Umbilical cord (tissue), 2 donors: ENCODE measurements around the gene ARHGAP15. TPM values are rescaled to one million over a fixed set of nuclear protein-coding genes. Genes with fewer than 3 reads are reported as not detected.

ENCODE experiments used
- DNase-seq: peaks from one replicate; pipeline ENCODE4 v3.0.0-alpha.2; 2015; ENCODE audit warnings: low spot score
- total RNA-seq: library from RNA; depleted of rRNA; stranded (reverse); fragments of >200 nt; gene quantifications from one replicate; pipeline ENCODE4 v1.2.3, GENCODE V29; 2014; ENCODE audit warnings: low replicate concordance; ENCODE audit not compliant: insufficient read depth

The ARHGAP15 gene
- total RNA-seq, 1 donor from 2014 or later, result 54.2 TPM

DNA sequence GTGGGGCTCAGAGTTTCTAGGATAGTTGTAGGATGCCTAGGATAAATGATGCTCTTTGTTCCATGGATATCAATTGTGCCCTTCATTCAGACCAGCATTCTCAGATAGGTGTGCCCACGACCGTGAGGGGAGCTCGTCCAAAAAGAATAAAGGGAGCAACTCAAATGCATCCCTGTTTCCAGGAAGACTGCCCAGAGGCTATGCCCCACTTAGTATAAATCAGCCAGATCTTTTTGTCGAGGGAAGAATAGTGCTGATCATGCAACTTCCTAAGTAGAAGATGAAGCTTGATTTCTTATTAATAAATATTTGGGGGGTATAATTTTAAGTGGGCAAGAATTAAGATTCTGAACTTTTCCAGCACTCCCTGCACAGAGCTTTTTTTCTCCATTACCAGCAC, 450.2 kb downstream of the ARHGAP15 start:
- no peak for DNase-seq

DNA sequence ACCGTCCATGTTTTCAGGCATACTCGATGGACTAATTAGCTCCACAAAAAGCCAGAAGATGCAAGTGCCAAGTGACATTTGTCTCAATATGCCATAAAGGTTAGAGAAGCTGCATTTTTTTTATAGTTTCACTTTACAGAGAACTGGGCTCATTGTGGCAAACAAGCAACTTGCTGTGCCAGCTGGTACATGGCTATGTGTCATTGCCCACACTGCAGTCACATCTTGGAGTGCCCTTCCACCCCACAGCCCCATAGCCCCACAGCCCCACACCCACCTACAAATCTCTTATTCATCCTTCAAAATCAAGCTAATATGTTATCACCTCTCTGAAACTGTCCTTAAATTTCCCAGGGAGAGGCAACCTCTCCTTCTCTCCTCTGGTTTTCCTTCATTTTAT, 451.9 kb downstream of the ARHGAP15 start:
- DNase-seq, result no peak

DNA sequence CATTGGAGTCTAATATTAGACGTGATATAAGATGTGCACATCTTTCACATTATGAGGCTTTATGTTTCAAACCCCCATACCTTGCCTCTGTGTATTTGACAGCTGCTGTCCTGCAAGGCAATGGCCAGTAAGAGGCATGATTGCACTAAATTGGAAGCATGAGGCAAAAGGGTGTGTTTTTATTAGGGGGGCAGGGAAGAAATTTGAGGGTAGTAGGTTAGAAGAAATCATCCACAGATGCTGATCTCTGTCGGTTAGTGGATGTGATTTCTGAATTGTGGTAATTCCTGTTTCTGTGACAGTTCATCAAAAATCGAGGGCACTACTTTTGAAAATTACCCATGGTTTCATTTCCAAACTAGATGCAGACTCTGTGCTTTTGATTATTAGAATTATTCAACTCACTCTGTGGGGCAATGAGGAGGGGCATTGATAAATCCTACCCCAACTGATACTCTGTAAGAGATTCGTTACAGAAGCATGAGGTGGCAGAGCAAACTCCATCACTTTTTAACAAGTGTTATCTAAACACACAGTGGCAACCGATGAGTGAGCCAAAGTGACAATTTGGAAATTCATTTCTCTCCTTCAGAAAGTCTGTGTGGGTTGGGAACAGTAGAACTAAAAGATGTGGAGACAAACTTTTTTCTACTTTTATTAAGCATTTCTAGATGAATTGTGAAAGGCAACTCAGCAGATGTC, 453.0 kb downstream of the ARHGAP15 start:
- no peak for DNase-seq

DNA sequence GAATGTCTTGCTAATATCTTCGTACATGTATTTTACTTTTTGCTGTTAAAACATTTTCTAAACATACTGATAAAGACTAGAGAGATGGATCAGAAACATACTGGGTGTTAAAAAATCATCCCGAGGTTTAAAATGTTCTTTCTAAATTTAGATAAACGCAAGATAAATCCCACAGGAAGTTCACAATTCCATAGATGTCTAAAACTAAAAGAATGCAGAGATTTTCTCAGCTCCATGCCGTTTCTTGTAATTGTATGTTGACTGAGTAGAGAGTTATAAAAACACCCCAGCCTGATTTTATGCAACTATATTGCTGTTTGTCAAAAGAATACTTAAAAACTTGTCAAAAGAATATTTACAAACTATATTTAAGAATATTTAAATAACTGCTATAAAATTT, 455.7 kb downstream of the ARHGAP15 start:
- no peak for DNase-seq

DNA sequence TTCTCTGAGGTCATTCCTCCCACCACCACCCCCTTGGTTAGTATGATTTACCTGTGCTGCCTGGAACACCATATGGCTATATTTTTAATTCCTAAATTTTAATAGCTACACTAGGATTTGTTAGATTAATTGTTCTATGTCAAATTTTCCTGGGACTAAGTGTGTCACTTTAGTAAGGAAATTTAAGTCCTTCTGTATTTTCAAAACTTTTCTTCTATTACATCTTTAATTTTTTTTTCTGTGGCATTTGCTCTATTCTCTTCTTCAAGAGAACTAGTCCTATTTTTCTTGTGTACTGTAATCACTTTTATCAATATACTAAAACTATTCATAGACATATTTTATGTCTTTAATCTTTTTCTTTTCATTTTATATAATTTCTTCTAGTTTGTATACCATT, 456.9 kb downstream of the ARHGAP15 start:
- no peak for DNase-seq

DNA sequence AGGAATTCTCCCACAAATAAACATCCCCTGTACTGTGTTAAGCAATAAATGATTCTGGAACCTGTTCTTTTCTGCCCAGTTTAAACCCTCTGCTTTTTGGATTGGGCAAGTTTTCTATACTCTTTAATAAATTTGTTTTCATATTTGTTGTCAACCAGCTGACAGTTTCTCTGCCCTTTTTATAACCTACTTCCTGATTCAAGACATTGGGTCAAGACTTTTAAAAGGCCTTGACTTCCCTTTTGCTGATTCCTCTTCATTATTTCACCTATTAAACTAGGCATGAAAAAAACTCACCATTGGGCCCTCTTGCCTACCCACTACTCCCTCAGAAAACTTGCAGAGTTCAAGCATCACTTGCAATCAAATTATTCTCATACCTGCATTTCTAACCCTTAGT, 459.5 kb downstream of the ARHGAP15 start:
- no peak for DNase-seq

DNA sequence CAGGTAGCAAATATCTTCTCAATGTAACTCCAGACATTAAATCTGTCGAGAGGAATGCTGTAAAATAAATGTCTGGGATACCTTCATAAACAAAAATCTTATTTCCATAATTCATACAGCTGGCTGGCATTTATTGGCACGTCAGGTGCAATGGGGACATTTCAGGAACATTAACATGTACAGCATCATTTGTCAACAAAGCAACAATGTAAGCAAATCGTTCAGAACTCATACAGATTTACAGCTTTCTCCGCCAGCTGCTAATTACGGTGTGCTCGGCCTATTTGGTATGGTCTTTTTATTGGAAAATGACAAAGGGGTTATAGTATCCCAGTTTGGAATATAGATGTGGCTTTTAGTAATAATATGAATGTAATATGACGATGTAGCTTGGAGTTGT, 464.9 kb downstream of the ARHGAP15 start:
- no peak for DNase-seq

DNA sequence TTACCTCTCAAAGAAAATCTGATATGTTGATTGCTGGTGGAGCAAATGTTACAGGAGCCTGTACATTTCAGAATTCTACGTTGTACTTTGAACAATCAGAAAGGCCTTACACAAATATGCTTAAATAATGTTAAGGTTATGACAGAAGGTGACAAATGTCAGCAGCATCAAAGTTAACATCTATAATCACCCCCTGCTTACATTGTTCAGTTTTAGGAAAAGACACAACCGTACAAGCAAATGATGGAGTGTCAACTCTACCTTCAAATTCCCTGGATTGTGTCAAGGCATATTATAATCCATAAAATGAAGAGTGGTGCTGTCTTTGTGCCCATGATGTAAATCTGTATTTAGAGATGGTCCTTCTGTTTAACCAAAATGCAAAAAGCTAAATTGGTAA, 465.5 kb downstream of the ARHGAP15 start:
- no peak for DNase-seq

DNA sequence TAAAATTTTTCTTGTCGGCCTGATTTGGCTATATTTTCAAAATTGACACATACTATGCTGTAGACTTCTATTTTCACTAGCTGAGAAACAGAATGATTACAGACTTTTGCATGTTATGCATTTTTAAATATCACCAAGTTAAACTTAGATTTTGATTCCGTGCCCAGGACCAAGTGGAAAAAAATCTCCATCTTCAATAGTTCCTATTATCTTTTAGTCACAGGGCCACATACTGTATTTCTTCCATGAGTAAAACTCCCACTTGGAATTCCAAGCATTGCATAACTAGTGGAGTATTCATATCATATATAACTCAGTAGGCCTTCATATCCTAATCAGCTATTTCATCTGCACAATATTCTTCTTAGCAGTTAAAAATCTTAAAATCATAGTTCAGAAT, 470.9 kb downstream of the ARHGAP15 start:
- DNase-seq, result peak; percentile 30

DNA sequence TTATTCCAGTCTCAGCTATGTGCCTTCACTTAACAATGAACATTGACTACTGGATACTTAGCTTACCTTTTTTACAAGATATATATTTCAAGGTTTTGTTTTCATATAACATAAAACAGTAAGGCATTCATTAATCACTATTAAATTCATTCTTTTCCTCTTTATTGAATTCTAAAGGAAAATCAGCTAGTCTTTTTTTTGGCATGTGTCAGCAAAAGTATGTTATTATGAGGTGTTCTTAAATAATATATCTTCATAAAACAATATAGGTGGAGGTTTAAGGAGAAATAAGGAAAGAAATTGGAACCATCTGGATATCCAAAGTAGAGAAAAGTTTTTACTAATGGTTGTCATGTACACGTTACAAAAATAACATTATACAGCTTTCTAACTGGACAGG, 472.6 kb downstream of the ARHGAP15 start:
- DNase-seq, result no peak

DNA sequence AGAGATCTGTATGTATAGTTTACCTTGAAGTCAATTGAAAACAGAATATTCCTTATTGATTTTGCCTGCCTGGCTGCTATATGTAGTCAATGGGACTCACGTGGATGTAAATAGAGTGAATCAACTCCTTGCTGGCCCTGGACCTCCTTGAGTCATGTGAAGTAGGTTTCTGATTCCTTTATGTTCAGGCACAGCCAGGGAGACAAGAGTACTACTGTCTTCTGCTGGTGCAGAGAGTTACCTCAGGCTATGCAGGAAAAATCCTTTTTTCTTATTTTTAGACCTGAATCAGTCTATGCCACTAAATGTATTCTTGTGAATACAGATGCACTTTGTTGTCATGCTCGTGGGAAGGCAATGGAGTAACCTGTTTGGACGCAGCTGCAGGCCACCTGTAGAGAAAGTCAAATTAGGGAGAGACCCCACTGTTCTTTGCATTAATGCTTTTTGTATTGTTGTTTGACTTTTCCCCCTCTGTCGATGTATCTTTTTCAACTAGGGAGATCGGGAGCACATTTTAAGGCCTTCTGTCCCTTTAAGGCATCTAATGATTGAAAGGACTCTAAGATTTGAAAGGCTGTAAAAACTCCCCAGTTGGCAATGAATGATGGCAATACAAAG, 473.9 kb downstream of the ARHGAP15 start:
- DNase-seq, result no peak

DNA sequence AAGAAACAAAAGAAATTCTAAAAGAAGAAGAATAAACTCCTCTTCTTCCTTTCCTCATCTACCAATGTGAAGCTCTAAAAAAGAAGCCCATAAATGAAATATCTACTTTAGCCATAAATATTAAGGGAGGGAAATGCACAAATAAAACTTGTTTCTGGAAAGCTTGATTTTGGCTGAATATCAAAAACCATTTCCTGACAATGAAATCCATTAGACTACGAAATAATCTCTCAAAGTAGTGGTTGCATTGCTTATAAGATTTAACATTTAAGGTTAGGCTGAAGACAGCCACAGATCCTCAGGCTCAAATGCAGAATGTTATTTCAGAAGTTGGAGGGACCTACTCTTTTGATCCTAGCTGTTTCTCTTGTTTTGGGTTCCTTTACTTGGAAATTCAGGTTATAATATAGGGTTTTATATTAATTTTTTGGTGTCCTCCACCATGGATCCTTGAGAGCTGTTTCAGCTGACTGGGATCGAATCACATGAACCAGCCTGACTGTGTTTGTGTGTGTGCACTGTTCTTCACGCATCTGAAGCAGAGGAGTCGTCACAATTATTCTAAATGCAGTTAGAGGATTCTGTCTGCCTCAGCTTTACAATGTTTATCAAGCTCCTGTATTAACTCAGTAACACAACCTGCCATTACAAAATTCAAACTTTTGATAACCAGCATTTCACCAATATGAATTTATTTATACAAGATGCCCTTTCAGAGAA, 474.8 kb downstream of the ARHGAP15 start:
- DNase-seq, result peak; percentile 90

DNA sequence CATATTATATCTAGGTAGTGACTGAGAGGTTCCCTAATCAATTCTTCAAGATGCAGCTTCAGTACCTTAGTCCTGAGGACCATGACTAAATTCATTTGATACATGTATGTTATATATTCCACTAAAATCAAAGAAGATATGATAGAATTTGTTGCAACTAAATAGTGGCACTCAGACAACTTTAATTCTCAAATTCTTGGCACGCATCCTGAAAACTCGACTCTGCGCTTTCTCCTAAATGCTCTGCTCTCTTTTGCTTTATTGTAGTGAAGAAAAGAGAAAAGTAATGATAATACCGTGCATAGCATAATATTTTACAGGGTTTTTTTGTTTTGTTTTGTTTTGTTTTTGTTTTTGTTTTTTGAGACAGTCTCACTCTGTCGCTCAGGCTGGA, 475.3 kb downstream of the ARHGAP15 start:
- peak; percentile 74 for DNase-seq

DNA sequence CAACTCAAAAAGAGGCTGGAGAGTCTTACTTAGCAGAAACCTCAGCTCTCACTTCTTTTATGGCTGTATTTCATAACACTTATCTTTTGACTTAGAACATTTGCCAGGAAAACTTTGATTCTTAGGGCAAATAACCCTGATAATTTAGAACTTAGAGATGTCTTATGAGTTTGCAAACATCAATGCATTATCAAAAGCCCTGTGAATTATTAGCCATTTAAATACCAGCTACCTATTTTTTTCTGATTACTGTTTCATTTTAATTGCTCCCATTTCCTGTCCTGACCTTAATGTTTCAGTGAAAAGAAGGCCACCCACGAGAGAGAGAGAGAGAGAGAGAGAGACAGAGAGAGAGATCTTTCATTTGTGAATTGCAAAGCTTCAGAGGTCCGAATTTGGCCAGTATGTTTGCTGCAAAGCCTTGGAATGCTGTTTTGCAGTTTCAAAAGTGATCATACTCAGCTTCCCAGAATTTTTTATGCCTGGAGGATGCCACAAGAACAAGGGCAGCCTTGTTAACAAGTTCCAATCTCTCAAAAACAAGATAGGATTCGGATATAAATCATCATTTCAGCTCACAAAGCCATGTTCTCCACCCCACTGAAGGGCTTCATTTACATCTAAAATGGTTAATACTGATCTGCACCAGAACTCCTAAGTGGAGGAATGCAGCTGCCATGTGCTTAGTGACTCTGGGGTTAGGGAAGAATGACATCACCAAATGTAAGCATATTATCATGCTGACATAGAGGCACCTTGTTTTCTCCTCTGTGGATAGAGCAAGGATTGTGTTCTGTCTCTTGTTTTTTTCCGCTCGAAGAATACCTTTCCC, 478.2 kb downstream of the ARHGAP15 start:
- DNase-seq, result peak; percentile 86

DNA sequence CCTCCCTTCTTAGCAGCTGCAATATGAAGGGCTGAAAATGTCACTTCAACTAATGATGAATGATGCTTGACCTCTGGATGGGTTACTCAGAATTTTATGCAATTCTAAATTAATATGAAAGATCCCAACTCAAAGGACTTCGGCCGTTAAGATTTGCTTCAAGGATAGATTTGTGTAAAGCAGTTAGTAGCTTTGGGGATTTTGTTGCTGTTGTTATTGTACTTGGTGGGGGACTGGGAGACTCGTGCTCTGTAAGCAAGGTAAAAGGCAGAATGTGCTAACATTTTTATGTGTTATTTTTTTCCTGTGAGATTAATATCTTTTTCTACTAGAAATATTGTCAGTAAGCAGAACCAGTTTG, 478.8 kb downstream of the ARHGAP15 start:
- no peak for DNase-seq

DNA sequence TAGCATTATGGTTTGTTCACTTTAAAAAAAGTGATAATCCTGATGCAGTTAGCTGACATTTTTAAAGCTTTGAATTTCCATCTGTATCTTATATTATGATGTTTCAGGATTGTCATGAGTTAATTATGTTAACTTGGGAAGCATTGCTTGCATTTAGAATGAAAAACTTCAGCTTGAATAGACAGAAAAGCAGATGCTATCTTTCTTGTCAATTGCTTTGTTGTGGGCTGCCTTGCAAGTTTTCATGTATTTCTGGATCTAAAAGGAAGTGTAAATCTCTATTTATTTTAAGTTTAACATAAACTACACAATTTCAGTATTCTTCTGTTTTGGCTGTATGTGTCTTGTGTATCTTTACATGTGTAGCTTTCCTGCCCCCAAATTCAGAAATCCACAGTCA, 479.5 kb downstream of the ARHGAP15 start:
- no peak for DNase-seq

DNA sequence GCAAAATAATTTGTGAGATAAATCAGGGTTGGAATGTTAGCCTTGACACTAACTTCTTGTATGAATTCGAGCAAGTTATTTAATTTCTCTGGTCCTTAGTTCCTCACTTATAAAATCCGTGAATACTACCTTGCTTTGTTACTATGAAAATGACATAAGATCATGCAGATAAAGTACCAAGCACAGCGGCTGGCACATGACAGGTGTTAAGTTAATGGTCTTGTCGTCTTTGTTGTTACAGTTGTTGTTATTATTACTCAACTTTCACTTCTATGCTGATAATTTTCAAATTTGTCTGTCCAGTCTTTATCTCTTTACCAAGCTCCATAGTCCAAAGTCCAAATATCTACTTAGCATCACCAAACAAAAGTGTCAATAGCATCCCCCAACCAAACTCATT, 482.1 kb downstream of the ARHGAP15 start:
- no peak for DNase-seq

DNA sequence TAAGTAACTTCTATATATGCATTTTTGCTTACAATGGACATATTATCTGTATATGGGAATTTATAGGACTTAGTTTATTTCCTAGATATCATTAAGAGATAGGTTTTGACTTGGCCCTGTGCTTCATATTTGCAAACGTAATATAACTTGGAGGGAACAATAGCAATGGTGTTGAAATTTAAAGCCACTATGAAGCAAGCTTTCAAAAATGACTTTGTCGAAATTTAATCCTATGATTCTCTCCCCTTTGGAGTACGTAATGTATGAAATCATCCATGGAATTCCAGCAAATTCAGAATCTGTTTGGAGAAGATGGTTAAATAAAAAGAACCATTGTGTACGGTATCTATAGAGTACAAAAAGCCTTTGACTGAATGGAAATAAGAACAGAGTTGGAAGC, 486.3 kb downstream of the ARHGAP15 start:
- DNase-seq, result no peak

DNA sequence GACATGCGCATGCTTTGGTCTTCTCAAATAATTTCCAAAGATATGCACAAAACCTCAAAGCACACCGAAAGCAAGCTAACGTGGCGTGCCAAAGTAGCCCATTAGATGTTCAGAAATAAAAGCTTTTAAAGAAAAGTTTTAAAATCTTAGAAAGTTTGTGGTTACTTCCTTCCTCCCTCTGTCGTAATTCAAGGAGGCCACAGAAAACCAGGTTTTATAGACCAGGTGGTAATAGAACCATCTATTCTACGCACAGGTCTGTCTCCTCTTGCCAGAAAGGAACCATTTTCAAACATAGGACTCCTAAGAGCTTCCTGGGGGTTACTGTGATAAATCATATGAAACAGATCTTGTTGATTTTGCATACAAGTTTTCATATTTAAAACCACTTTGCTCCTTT, 487.2 kb downstream of the ARHGAP15 start:
- no peak for DNase-seq

DNA sequence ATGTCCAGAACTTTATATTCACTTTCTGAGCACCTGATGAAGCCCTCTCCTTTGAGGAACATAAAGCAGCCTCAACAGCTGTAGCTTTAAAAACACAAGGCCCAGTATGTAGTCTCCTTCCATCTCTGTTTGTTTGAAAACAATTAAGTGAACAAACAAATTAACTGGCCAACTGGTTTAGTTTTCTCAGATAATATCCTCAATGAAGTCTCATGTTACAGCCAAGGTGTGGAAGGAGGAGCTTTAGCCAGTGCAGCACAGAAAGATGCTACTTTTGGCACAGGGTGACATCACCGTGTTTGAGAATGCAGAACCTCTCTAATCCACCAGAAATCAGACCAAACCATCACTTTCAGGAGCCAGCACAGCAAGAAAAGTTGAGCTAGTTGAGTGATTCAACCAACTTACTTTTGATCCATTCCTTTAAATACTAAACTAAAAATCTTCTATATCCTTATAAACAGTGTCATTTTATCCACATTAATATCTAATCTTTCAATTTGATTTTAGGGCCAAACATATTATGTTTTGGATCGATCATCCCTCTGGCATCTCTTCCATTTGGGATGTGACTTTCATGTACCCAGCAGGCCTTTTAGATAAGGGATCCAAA, 488.7 kb downstream of the ARHGAP15 start:
- DNase-seq, result no peak

DNA sequence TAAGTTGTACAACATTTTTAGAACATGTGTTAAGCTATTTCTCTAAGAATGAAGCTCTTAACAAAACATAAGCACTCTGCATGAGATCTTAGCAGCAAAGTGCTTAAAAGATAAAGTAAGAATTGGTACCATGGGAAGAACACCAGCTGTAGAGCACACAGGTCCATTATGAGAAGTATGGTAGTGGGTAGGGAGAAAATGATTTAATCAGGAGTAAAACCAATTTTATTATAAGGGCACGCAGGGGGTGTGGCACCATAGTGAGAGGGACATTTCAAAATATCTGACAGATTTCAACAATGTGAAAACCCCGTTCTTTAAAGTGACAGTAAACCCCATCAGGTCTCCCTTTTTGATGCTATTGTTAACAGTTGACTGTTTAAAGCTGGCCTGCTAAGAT, 492.9 kb downstream of the ARHGAP15 start:
- DNase-seq, result no peak
